ENCODE data around the gene FLNB. TPM values are rescaled to one million over a fixed set of nuclear protein-coding genes. Genes with fewer than 3 reads are reported as not detected.

FLNB gene
- total and polyA plus RNA-seq, 2 of the 13 experiments (the other 11 are each of a cell fraction or from before 2014, with no cell fraction given) = 106 to 130 TPM

DNA sequence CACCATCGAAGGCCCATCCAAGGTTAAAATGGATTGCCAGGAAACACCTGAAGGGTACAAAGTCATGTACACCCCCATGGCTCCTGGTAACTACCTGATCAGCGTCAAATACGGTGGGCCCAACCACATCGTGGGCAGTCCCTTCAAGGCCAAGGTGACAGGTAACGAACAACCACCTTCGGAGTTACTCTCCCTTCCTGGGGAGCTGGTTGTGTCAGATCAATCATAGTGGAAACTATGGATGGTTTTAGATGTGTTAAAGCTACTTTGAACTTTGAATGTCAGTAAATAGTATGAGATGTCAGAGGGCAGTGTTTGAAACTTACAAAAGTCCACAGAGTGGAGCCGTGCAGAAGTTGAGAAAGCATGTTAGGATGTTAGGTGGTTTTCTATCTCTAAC, 160.3 kb downstream of the FLNB start (continued):
- TF ChIP-seq, protein P1, sequence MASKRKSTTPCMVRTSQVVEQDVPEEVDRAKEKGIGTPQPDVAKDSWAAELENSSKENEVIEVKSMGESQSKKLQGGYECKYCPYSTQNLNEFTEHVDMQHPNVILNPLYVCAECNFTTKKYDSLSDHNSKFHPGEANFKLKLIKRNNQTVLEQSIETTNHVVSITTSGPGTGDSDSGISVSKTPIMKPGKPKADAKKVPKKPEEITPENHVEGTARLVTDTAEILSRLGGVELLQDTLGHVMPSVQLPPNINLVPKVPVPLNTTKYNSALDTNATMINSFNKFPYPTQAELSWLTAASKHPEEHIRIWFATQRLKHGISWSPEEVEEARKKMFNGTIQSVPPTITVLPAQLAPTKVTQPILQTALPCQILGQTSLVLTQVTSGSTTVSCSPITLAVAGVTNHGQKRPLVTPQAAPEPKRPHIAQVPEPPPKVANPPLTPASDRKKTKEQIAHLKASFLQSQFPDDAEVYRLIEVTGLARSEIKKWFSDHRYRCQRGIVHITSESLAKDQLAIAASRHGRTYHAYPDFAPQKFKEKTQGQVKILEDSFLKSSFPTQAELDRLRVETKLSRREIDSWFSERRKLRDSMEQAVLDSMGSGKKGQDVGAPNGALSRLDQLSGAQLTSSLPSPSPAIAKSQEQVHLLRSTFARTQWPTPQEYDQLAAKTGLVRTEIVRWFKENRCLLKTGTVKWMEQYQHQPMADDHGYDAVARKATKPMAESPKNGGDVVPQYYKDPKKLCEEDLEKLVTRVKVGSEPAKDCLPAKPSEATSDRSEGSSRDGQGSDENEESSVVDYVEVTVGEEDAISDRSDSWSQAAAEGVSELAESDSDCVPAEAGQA (IDR thresholded peaks at IDR 0.05; ENCODE audit: low read depth) = no peak
- TF ChIP-seq, protein P1 (CRISPR knock-in tag; IDR thresholded peaks at IDR 0.05; ENCODE audit: borderline replicate concordance) = no peak
- no peak for TF ChIP-seq ARNT (IDR thresholded peaks at IDR 0.05)
- no peak for TF ChIP-seq ZNF317 (CRISPR knock-in tag; IDR thresholded peaks at IDR 0.05)
- TF ChIP-seq HOXD1 (CRISPR knock-in tag; IDR thresholded peaks at IDR 0.05) = peak; percentile 94
- peak; percentile 36; the same call in 1 of the 2 replicates for TF ChIP-seq ZNF501 (CRISPR knock-in tag; IDR thresholded peaks at IDR 0.05)
- TF ChIP-seq ZFP82 (CRISPR knock-in tag; IDR thresholded peaks at IDR 0.05; ENCODE audit: borderline replicate concordance) = no peak
- TF ChIP-seq SCMH1 (CRISPR knock-in tag; IDR thresholded peaks at IDR 0.05; ENCODE audit: borderline replicate concordance) = no peak
- peak; percentile 74 for TF ChIP-seq BCL6 (CRISPR knock-in tag; IDR thresholded peaks at IDR 0.05)
- no peak for TF ChIP-seq TCF12 (IDR thresholded peaks at IDR 0.05)
- TF ChIP-seq TCF12 (CRISPR knock-in tag; IDR thresholded peaks at IDR 0.05) = no peak
- TF ChIP-seq ZNF616 (CRISPR knock-in tag; IDR thresholded peaks at IDR 0.05; ENCODE audit: low read depth) = no peak
- 0 out of 2 replicates have a peak, but pooled peaks have one; percentile 7 for TF ChIP-seq ARNTL (CRISPR knock-in tag; IDR thresholded peaks at IDR 0.05)
- TF ChIP-seq NCOR1 (IDR thresholded peaks at IDR 0.05; ENCODE audit: borderline replicate concordance, low read length) = peak; percentile 82; the same call in 1 of the 2 replicates
- peak; percentile 72; the same call in 1 of the 2 replicates for TF ChIP-seq MEIS1 (CRISPR knock-in tag; IDR thresholded peaks at IDR 0.05; ENCODE audit: borderline replicate concordance)
- TF ChIP-seq PAX8 (CRISPR knock-in tag; IDR thresholded peaks at IDR 0.05; ENCODE audit: borderline replicate concordance) = no peak
- TF ChIP-seq IRX3 (CRISPR knock-in tag; IDR thresholded peaks at IDR 0.05; ENCODE audit: borderline replicate concordance, low read depth) = no peak
- TF ChIP-seq, protein P2, sequence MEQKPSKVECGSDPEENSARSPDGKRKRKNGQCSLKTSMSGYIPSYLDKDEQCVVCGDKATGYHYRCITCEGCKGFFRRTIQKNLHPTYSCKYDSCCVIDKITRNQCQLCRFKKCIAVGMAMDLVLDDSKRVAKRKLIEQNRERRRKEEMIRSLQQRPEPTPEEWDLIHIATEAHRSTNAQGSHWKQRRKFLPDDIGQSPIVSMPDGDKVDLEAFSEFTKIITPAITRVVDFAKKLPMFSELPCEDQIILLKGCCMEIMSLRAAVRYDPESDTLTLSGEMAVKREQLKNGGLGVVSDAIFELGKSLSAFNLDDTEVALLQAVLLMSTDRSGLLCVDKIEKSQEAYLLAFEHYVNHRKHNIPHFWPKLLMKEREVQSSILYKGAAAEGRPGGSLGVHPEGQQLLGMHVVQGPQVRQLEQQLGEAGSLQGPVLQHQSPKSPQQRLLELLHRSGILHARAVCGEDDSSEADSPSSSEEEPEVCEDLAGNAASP (CRISPR knock-in tag; IDR thresholded peaks at IDR 0.05; ENCODE audit: borderline replicate concordance) = 0 out of 2 replicates have a peak, but pooled peaks have one; percentile 7
- TF ChIP-seq PAWR (CRISPR knock-in tag; IDR thresholded peaks at IDR 0.05; ENCODE audit: borderline replicate concordance) = no peak
- no peak for TF ChIP-seq FOSL2 (CRISPR knock-in tag; IDR thresholded peaks at IDR 0.05)
- TF ChIP-seq ZMYM2 (CRISPR knock-in tag; IDR thresholded peaks at IDR 0.05) = no peak
- TF ChIP-seq, protein P3, sequence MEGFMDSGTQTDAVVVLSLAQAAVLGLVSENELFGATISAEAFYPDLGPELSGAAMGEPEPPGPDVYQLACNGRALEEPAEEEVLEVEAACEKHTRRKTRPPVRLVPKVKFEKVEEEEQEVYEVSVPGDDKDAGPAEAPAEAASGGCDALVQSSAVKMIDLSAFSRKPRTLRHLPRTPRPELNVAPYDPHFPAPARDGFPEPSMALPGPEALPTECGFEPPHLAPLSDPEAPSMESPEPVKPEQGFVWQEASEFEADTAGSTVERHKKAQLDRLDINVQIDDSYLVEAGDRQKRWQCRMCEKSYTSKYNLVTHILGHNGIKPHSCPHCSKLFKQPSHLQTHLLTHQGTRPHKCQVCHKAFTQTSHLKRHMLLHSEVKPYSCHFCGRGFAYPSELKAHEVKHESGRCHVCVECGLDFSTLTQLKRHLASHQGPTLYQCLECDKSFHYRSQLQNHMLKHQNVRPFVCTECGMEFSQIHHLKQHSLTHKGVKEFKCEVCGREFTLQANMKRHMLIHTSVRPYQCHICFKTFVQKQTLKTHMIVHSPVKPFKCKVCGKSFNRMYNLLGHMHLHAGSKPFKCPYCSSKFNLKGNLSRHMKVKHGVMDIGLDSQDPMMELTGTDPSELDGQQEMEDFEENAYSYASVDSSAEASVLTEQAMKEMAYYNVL (CRISPR knock-in tag; IDR thresholded peaks at IDR 0.05; ENCODE audit: borderline replicate concordance) = no peak
